Omental fat pad (tissue), 4 donors: ENCODE results near the gene PLXNA2. TPM values are rescaled to one million over a fixed set of nuclear protein-coding genes. Genes with fewer than 3 reads are reported as not detected.

ENCODE experiments used
- ATAC-seq: fragments of 150-250 bp; one replicate; pipeline ENCODE4 v1.9.1; 2016; ENCODE audit warnings: mild to moderate bottlenecking, moderate library complexity; ENCODE audit not compliant: low FRiP score
- DNase-seq: peaks from one replicate; pipeline ENCODE4 v3.0.0-alpha.2; 2019; ENCODE audit warnings: low spot score
- total RNA-seq, 4 donors: library from RNA; depleted of rRNA; stranded (reverse); fragments of >200 nt; gene quantifications; one replicate each; pipeline ENCODE4 v1.1.0, GENCODE V29; 2016
- TF ChIP-seq, protein P1 (sequence below), 3 donors: fragments of 450-650 bp; IDR thresholded peaks; one replicate each; pipeline ENCODE4 v1.5.1; 2016 to 2017; ENCODE audit warnings: antibody characterized with exemption in 3 of 3, mild to moderate bottlenecking in 3 of 3, moderate library complexity in 2 of 3

Gene PLXNA2
- total RNA-seq, 4 donors from 2014 or later, result 21.7 to 67.9 (median 36.8) TPM

DNA sequence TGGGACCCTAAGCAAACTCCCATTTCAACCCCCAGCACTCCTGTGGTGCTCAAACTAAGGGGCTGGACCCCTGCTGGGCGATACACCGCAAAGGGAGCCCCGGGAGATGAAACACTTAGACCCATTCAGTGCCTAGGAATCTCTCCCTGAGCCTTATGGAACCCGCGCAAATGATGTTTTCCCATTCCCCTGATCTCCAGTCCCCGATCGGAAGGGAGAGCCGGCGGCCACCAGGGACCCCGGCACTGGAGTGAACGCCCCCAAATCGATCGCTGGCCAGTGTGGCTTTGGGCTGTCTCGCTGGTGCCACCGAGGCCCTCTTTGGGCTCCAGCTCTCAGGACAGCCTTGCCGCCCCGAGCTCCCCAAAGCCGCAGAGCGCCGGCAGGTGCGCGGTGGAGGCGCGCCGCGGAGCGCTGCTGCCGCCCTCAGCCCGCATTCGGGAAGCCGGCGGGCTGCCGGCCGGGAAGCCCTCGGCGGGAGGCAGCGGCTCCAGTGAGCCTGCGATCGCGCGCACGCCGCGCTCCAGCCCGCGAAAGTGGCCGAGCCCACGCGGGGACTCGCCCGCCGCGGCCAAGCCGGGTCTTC is 1.1 kb downstream of the PLXNA2 start:
- TF ChIP-seq, protein P1, sequence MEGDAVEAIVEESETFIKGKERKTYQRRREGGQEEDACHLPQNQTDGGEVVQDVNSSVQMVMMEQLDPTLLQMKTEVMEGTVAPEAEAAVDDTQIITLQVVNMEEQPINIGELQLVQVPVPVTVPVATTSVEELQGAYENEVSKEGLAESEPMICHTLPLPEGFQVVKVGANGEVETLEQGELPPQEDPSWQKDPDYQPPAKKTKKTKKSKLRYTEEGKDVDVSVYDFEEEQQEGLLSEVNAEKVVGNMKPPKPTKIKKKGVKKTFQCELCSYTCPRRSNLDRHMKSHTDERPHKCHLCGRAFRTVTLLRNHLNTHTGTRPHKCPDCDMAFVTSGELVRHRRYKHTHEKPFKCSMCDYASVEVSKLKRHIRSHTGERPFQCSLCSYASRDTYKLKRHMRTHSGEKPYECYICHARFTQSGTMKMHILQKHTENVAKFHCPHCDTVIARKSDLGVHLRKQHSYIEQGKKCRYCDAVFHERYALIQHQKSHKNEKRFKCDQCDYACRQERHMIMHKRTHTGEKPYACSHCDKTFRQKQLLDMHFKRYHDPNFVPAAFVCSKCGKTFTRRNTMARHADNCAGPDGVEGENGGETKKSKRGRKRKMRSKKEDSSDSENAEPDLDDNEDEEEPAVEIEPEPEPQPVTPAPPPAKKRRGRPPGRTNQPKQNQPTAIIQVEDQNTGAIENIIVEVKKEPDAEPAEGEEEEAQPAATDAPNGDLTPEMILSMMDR (IDR thresholded peaks at IDR 0.05), result no peak
- DNase-seq (no peak), ATAC-seq (no peak)

DNA sequence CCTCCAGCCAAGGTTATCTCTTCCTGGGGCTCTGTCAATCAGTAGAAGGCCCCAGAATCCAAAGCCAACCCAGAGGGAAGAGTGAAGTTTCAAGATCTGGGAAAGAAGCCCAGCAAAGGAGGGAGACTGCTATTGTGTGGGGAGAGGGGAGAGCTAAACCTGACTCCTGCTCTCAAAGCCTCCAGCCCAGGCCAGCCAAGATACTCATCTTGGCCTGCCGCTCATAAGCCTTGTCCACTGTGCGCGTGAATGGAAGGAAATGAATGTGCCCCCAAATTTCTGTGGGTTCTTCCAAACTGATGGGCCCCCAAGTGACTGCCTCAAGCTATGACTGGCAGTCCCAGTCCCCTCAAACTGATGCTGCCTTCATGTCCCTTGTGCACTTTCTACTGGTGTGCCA is 2.0 kb downstream of the PLXNA2 start:
- ATAC-seq (no peak), DNase-seq (no peak)
- TF ChIP-seq, protein P1 (IDR thresholded peaks at IDR 0.05), result no peak

DNA sequence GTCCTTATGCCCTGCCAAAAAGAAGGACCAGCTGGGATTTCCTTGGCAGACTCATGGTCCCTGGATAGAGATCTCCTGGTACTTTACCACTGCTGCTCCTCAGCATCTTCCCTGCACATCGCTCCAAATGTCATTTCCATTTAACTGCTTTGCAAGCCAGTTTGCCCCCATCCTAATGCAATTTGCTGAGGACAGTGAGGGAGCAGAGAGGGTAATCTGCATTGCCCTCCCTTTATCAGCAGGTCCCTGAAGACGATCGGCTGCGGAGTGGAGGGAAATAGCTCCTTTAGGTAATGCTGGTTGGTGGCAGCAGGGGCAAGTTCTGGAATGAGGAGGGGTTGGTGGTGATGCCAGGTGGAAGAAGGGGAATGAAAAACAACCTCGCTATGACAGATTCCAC is 2.7 kb downstream of the PLXNA2 start:
- no peak for ATAC-seq
- no peak for DNase-seq
- TF ChIP-seq, protein P1 (IDR thresholded peaks at IDR 0.05), result no peak

DNA sequence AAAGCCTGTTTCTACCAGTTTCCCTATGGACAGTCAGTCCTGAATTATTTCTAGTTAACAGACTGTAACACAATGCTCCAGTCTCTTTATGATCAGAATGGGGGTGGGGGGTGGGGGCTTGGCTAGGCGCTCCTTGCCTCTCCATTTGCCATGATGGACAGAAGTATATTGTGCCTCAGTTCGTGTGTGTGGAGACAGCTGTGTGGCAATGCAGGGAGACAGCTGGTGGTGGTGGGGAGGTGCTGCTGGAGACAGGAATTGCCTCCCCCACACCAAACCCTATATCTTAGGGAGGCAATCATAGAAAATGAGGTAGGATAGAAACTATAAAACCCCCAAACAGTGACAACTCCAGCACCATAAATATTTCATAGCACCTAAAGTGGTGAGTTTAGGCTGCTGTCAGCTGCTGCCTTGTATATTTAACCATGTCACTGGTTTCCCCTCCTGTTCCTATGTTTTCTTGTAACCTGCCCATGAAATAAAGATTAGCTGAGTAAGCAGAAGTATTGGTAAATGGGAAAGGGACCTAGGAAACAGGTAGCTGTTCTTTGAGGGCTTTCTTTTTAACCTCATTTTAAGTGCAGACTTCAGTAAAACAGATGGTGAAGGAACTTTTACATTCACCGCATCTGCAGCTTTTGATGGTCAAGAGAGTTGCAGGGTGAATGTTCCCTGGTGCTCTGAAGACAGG is 3.4 kb downstream of the PLXNA2 start:
- ATAC-seq, result no peak
- no peak for DNase-seq
- TF ChIP-seq, protein P1 (IDR thresholded peaks at IDR 0.05), result no peak

DNA sequence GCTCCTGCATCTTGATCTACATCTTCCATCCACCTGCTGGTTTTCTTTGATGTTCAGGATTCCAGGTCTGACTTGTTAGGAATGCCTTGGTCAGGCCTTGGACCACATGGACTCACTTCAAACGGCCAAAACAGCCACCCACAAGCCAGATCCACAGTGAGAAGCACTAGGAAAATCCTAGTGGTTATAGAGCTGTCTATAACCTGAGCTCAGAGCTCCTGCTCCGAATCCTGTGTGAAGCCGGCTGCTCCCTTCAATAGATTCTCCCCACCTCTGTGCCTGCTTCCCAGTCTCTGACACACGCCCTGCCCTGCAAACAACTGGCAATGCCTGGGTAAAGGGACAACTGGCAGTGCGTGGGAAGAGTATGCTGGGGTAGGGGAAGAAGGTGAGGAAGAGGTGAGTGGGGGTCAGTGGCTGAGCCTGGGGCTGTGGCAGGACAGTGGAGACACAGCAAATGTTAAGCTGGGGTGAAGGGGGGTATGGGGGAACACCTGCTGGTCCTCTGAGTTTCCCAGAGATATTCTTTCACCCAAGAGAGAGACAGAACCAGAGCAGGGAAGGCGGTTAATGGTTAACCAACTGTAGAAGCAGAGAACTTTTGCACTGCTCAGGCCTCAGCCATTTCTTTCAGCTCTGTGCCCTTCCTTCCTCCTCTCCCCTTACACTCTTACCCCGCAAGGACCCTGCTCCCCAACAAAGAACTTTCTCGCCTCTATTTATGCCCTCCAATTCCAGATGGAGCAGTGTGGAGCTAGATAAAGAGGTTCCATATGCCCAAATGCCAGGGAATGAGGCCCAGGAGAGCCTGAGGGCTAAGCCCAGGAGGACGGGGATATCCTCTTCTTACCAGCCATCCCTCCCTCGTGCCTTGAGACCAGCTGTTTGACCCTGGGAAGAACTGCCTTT is 4.5 kb downstream of the PLXNA2 start:
- no peak for ATAC-seq
- no peak for DNase-seq
- TF ChIP-seq, protein P1 (IDR thresholded peaks at IDR 0.05), result no peak

DNA sequence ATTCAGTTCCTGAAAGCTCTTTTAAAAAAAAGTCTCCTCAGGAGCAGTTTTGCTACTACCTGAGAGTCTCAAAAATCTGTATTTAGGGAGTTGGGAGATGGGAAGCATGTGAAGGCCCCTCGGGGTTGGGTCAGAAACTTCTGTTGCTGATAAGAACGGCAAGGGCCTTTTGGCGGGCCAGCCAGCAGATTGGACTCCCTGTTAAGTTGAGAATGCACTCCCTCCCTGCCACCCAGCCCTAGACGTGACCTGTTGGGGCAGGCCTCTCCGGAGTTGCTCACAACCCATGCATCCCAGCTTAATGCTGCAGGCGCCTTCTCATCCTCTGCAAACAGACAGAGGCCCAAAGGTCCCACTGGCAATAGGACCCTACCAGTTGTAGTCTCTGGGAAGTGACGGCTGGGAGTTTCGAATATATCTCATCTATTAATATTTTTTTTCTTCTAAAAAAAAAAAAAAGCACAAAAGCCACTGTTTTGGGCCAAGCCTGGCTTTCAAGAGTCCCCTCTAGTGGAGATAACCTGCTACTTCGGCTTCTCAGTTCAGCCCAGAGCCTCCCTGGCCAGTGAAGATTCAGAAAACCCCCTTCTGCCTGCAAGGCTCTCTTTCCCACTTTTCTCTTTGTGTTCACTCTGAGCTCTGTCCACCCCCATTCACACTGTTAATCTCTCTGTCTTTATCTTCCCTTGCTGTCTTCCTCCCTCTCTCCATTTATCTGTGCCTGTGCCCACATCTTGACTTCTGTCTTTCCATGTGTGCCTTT is 5.3 kb downstream of the PLXNA2 start:
- DNase-seq (no peak), ATAC-seq (no peak)
- TF ChIP-seq, protein P1 (IDR thresholded peaks at IDR 0.05), result no peak
